ENCODE measurements around the gene PTCH1.

- TF ChIP-seq RFX5 (IDR thresholded peaks at IDR 0.05; ENCODE audit: low read depth, low read length) (no peak), CTCF (IDR thresholded peaks at IDR 0.05 in 2 of 3, conservative IDR thresholded peaks at IDR 0.05 in 1 of 3; ENCODE audit: control insufficient read depth in 2 of 3, extremely low read depth in 1 of 3, insufficient read depth in 1 of 3, low read depth in 3 of 3, low read length in 3 of 3) (no peak), GABPA (IDR thresholded peaks at IDR 0.05; ENCODE audit: low read depth) (no peak), EP300 (IDR thresholded peaks at IDR 0.05; ENCODE audit: borderline replicate concordance in 1 of 2, control insufficient read depth in 1 of 2, low read depth in 2 of 2, low read length in 2 of 2) (no peak)
Measured at GRCh38 chr9:95460518-95461164, 56.1 kb downstream of the PTCH1 start.

All from GM12878 (cell line).